Muscle layer of duodenum (tissue), 2 donors: ENCODE measurements around the gene LMF2.

Experiments
- H3K27ac ChIP-seq: one replicate; pipeline ENCODE4 v1.7.0; 2013; ENCODE audit warnings: mild to moderate bottlenecking, low read length
- H3K27me3 ChIP-seq: one replicate; pipeline ENCODE4 v1.7.0; 2013; ENCODE audit warnings: low read depth, mild to moderate bottlenecking, control low read depth, low read length
- H3K36me3 ChIP-seq, 2 donors: one replicate each; pipeline ENCODE4 v1.7.0; 2013; ENCODE audit warnings: low read length in 2 of 2, control low read depth in 1 of 2, mild to moderate bottlenecking in 1 of 2; ENCODE audit not compliant: insufficient read depth in 2 of 2, control insufficient read depth in 1 of 2
- H3K4me1 ChIP-seq, 2 donors: one replicate each; pipeline ENCODE4 v1.7.0; 2013; ENCODE audit warnings: low read length in 2 of 2, mild to moderate bottlenecking in 2 of 2, control low read depth in 1 of 2, moderate library complexity in 1 of 2; ENCODE audit not compliant: insufficient read depth in 2 of 2, control insufficient read depth in 1 of 2
- H3K4me3 ChIP-seq, 2 donors: one replicate each; pipeline ENCODE4 v1.7.0; 2013; ENCODE audit warnings: low read length in 2 of 2, low read depth in 1 of 2, mild to moderate bottlenecking in 1 of 2
- H3K9me3 ChIP-seq, 2 donors: one replicate each; pipeline ENCODE4 v1.7.0; 2013; ENCODE audit warnings: low read length in 2 of 2, control low read depth in 1 of 2, mild to moderate bottlenecking in 1 of 2; ENCODE audit not compliant: control insufficient read depth in 1 of 2
- donor health status: healthy.

The LMF2 gene

GRCh38 chr22:50526834-50527801 is 19.6 kb upstream of the LMF2 start:
- Histone ChIP-seq H3K27me3 (no peaks in the 10 kb centered on the region), H3K4me1 (peaks cover 10 to 56% of the 10 kb centered on the region in 2 donors), H3K36me3 (peaks cover 7 to 17% of the 10 kb centered on the region in 2 donors), H3K4me3 (peak overlapping the region; percentile 52 to 82), H3K9me3 (no peaks in the 10 kb centered on the region), H3K27ac (peak overlapping the region; percentile 63)

- Histone ChIP-seq H3K36me3 (peaks cover 11 to 26% of the 10 kb centered on the region in 2 donors), H3K27ac (peak overlapping the region; percentile 63), H3K4me1 (peaks cover 10 to 48% of the 10 kb centered on the region in 2 donors), H3K27me3 (no peaks in the 10 kb centered on the region), H3K9me3 (no peaks in the 10 kb centered on the region), H3K4me3 (peak overlapping the region; percentile 52 to 82)
These were observed 18.8 kb upstream of the LMF2 start for GRCh38 chr22:50526108-50526833.

GRCh38 chr22:50525858-50526107 is 18.3 kb upstream of the LMF2 start:
- H3K4me3 ChIP-seq, result peak overlapping the region; percentile 52 to 82
- H3K9me3 ChIP-seq, result no peaks in the 10 kb centered on the region
- no peaks in the 10 kb centered on the region for H3K27me3 ChIP-seq
- peaks cover 10 to 43% of the 10 kb centered on the region in 2 donors for H3K4me1 ChIP-seq
- no peak overlapping the region for H3K27ac ChIP-seq
- H3K36me3 ChIP-seq, result peaks cover 11 to 30% of the 10 kb centered on the region in 2 donors

- Histone ChIP-seq H3K27me3 (no peaks in the 10 kb centered on the region), H3K4me1 (peaks cover 10 to 38% of the 10 kb centered on the region in 2 donors), H3K27ac (peak within 1 kb of the TSS; percentile 63), H3K36me3 (peaks cover 11 to 30% of the 10 kb centered on the region in 2 donors), H3K4me3 (peak within 1 kb of the TSS; percentile 67 to 82), H3K9me3 (no peaks in the 10 kb centered on the region)
These were observed 17.8 kb upstream of the LMF2 start, which contains the start of gene SCO2 for GRCh38 chr22:50525104-50525857. SCO2 (minus strand) TSS chr22:50525598; CDS start chr22:50524411, 1,187 bp downstream.

- H3K9me3 ChIP-seq, result no peaks in the 10 kb centered on the region
- H3K27ac ChIP-seq, result peak overlapping the region; percentile 60
- peaks cover 10 to 34% of the 10 kb centered on the region in 2 donors for H3K4me1 ChIP-seq
- peak overlapping the region; percentile 67 to 82 for H3K4me3 ChIP-seq
- H3K36me3 ChIP-seq, result peaks cover 11 to 27% of the 10 kb centered on the region in 2 donors
- no peaks in the 10 kb centered on the region for H3K27me3 ChIP-seq
These were observed 17.2 kb upstream of the LMF2 start for GRCh38 chr22:50524676-50525103.

GRCh38 chr22:50523806-50524675 is 16.5 kb upstream of the LMF2 start:
- Histone ChIP-seq H3K27ac (peak overlapping the region; percentile 60), H3K27me3 (no peaks in the 10 kb centered on the region), H3K4me3 (peak overlapping the region; percentile 67 to 82), H3K9me3 (no peaks in the 10 kb centered on the region), H3K4me1 (peaks cover 10 to 31% of the 10 kb centered on the region in 2 donors), H3K36me3 (peaks cover 16 to 32% of the 10 kb centered on the region in 2 donors)

- Histone ChIP-seq H3K4me1 (peaks cover 9 to 31% of the 10 kb centered on the region in 2 donors), H3K9me3 (no peaks in the 10 kb centered on the region), H3K36me3 (peaks cover 16 to 38% of the 10 kb centered on the region in 2 donors), H3K4me3 (no peak overlapping the region), H3K27ac (no peak overlapping the region), H3K27me3 (no peaks in the 10 kb centered on the region)
These were observed 15.9 kb upstream of the LMF2 start for GRCh38 chr22:50523458-50523805.

- Histone ChIP-seq H3K9me3 (no peaks in the 10 kb centered on the region), H3K4me1 (peaks cover 6 to 31% of the 10 kb centered on the region in 2 donors), H3K27me3 (no peaks in the 10 kb centered on the region), H3K4me3 (no peak overlapping the region), H3K27ac (no peak overlapping the region), H3K36me3 (peaks cover 13 to 44% of the 10 kb centered on the region in 2 donors)
These were observed 15.4 kb upstream of the LMF2 start for GRCh38 chr22:50522806-50523438.

- Histone ChIP-seq H3K9me3 (no peaks in the 10 kb centered on the region), H3K4me1 (peaks cover 6 to 27% of the 10 kb centered on the region in 2 donors), H3K36me3 (peaks cover 20 to 50% of the 10 kb centered on the region in 2 donors), H3K27ac (no peak overlapping the region), H3K27me3 (no peaks in the 10 kb centered on the region), H3K4me3 (no peak overlapping the region)
These were observed 14.8 kb upstream of the LMF2 start for GRCh38 chr22:50522208-50522805.

GRCh38 chr22:50521710-50522109 is 14.2 kb upstream of the LMF2 start:
- H3K36me3 ChIP-seq, result peaks cover 22 to 56% of the 10 kb centered on the region in 2 donors
- no peak overlapping the region for H3K4me3 ChIP-seq
- no peaks in the 10 kb centered on the region for H3K9me3 ChIP-seq
- H3K27me3 ChIP-seq, result no peaks in the 10 kb centered on the region
- H3K4me1 ChIP-seq, result peaks cover 6 to 21% of the 10 kb centered on the region in 2 donors
- no peak overlapping the region for H3K27ac ChIP-seq
